HEK293 (cell line): ENCODE results near the gene EPB41L2.

ENCODE experiments used
- CTCF ChIA-PET: fragments of 350-600 bp; formaldehyde crosslinking; extraction: SDS; loops from one replicate; lab custom pipeline; 2021; ENCODE audit warnings: antibody characterized with exemption; lab: Yijun Ruan, JAX
- POLR2A ChIA-PET: fragments of 300-600 bp; formaldehyde crosslinking; extraction: SDS; loops from one replicate; lab custom pipeline; 2020; ENCODE audit warnings: antibody characterized with exemption, inconsistent platforms; lab: Yijun Ruan, JAX
- H3K27ac ChIP-seq: fragments of 200-500 bp; sonication (Bioruptor generic); 2 replicates; pipeline ENCODE4 v1.5.1; 2014; ENCODE audit warnings: low read depth, low read length, control low read depth, inconsistent platforms; ENCODE audit errors: extremely low read depth
- H3K36me3 ChIP-seq, 2 experiments: fragments of 200-500 bp in 1 of 2; sonication (Bioruptor generic) in 1 of 2; 1 replicate in 1 of 2; 2 replicates in 1 of 2; pipeline ENCODE4 v1.5.1; 2014 to 2017; ENCODE audit warnings: inconsistent platforms in 2 of 2, low read length in 2 of 2; ENCODE audit not compliant: control insufficient read depth in 2 of 2, insufficient read depth in 1 of 2
- H3K4me1 ChIP-seq: fragments of 200-500 bp; sonication (Bioruptor generic); 2 replicates; pipeline ENCODE4 v1.5.1; 2014; ENCODE audit warnings: mild to moderate bottlenecking, low read length, inconsistent platforms; ENCODE audit not compliant: control insufficient read depth, insufficient read depth
- H3K4me3 ChIP-seq: 2 replicates; pipeline ENCODE4 v1.5.1; 2011; ENCODE audit warnings: low read depth, mild to moderate bottlenecking, control low read depth, low read length, moderate library complexity
- H3K9me3 ChIP-seq: fragments of 200-500 bp; sonication (Bioruptor generic); 2 replicates; pipeline ENCODE4 v1.5.1; 2014; ENCODE audit warnings: low read depth, low read length, inconsistent platforms; ENCODE audit not compliant: control insufficient read depth, insufficient read depth
- BCL11A ChIP-seq: fragments of 450-650 bp; formaldehyde crosslinking; IDR thresholded peaks from 2 replicates; pipeline ENCODE4 v1.5.1; 2016; ENCODE audit warnings: low read depth, missing biosample characterization, missing genetic modification characterization
- CTCF ChIP-seq: fragments of 450-650 bp; formaldehyde crosslinking; IDR thresholded peaks from 2 replicates; pipeline ENCODE4 v1.5.1; 2016; ENCODE audit warnings: missing biosample characterization, missing genetic modification characterization
- ELK4 ChIP-seq: IDR thresholded peaks from 2 replicates; pipeline ENCODE4 v1.6.1; 2011; ENCODE audit warnings: mild to moderate bottlenecking, low read depth, low read length, borderline replicate concordance
- GLI4 ChIP-seq: fragments of 450-650 bp; formaldehyde crosslinking; IDR thresholded peaks from 2 replicates; pipeline ENCODE4 v1.5.1; 2016; ENCODE audit warnings: missing biosample characterization, missing genetic modification characterization
- KLF8 ChIP-seq: fragments of 450-650 bp; formaldehyde crosslinking; IDR thresholded peaks from 2 replicates; pipeline ENCODE4 v1.5.1; 2016; ENCODE audit warnings: missing biosample characterization, missing genetic modification characterization
- PBX3 ChIP-seq: sonication (generic); formaldehyde crosslinking; IDR thresholded peaks from 2 replicates; pipeline ENCODE4 v1.8.1; 2022; ENCODE audit warnings: mild to moderate bottlenecking, moderate library complexity, missing genetic modification reagents
- PRDM1 ChIP-seq: fragments of 450-650 bp; formaldehyde crosslinking; IDR thresholded peaks from 2 replicates; pipeline ENCODE4; 2016; ENCODE audit warnings: missing biosample characterization, missing genetic modification characterization
- REST ChIP-seq: fragments of 450-650 bp; formaldehyde crosslinking; IDR thresholded peaks from 2 replicates; pipeline ENCODE4 v1.5.1; 2016; ENCODE audit warnings: missing biosample characterization, missing genetic modification characterization
- SP3 ChIP-seq: fragments of 450-650 bp; formaldehyde crosslinking; IDR thresholded peaks from 2 replicates; pipeline ENCODE4 v1.5.1; 2016; ENCODE audit warnings: missing biosample characterization, missing genetic modification characterization
- SP7 ChIP-seq: fragments of 450-650 bp; formaldehyde crosslinking; IDR thresholded peaks from 2 replicates; pipeline ENCODE4 v1.5.1; 2016; ENCODE audit warnings: missing biosample characterization, missing genetic modification characterization
- ZBTB17 ChIP-seq: fragments of 450-650 bp; formaldehyde crosslinking; IDR thresholded peaks from 2 replicates; pipeline ENCODE4 v1.5.1; 2016; ENCODE audit warnings: missing biosample characterization, missing genetic modification characterization
- ZBTB20 ChIP-seq: fragments of 450-650 bp; formaldehyde crosslinking; IDR thresholded peaks from 2 replicates; pipeline ENCODE4 v1.5.1; 2016; ENCODE audit warnings: missing biosample characterization, missing genetic modification characterization
- ZBTB21 ChIP-seq: fragments of 450-650 bp; formaldehyde crosslinking; IDR thresholded peaks from 2 replicates; pipeline ENCODE4 v1.5.1; 2017; ENCODE audit warnings: missing biosample characterization, missing genetic modification characterization
- ZBTB48 ChIP-seq: fragments of 450-650 bp; formaldehyde crosslinking; IDR thresholded peaks from 2 replicates; pipeline ENCODE4 v1.5.1; 2016; ENCODE audit warnings: missing biosample characterization, missing genetic modification characterization
- ZBTB8A ChIP-seq: fragments of 450-650 bp; formaldehyde crosslinking; IDR thresholded peaks from 2 replicates; pipeline ENCODE4 v1.5.1; 2016; ENCODE audit warnings: missing biosample characterization, missing genetic modification characterization
- ZFP3 ChIP-seq: fragments of 450-650 bp; formaldehyde crosslinking; IDR thresholded peaks from 2 replicates; pipeline ENCODE4 v1.5.1; 2016; ENCODE audit warnings: low read depth, missing biosample characterization, missing genetic modification characterization
- ZNF140 ChIP-seq: fragments of 450-650 bp; formaldehyde crosslinking; IDR thresholded peaks from 2 replicates; pipeline ENCODE4 v1.5.1; 2016; ENCODE audit warnings: missing biosample characterization, missing genetic modification characterization
- ZNF169 ChIP-seq: fragments of 450-650 bp; formaldehyde crosslinking; IDR thresholded peaks from 2 replicates; pipeline ENCODE4 v1.5.1; 2016; ENCODE audit warnings: missing biosample characterization, missing genetic modification characterization
- ZNF239 ChIP-seq: fragments of 450-650 bp; formaldehyde crosslinking; IDR thresholded peaks from 2 replicates; pipeline ENCODE4 v1.5.1; 2016; ENCODE audit warnings: missing biosample characterization, missing genetic modification characterization
- ZNF311 ChIP-seq: fragments of 450-650 bp; formaldehyde crosslinking; IDR thresholded peaks from 2 replicates; pipeline ENCODE4 v1.5.1; 2017; ENCODE audit warnings: missing biosample characterization, missing genetic modification characterization, borderline replicate concordance
- ZNF335 ChIP-seq: fragments of 450-650 bp; formaldehyde crosslinking; conservative IDR thresholded peaks from 2 replicates; pipeline ENCODE4 v1.5.1; 2016; ENCODE audit warnings: missing biosample characterization, missing genetic modification characterization
- ZNF404 ChIP-seq: fragments of 450-650 bp; formaldehyde crosslinking; IDR thresholded peaks from 2 replicates; pipeline ENCODE4 v1.5.1; 2017; ENCODE audit warnings: missing biosample characterization, missing genetic modification characterization
- ZNF514 ChIP-seq: fragments of 450-650 bp; formaldehyde crosslinking; IDR thresholded peaks from 2 replicates; pipeline ENCODE4 v1.5.1; 2016; ENCODE audit warnings: missing biosample characterization, missing genetic modification characterization
- ZNF585B ChIP-seq: fragments of 450-650 bp; formaldehyde crosslinking; IDR thresholded peaks from 2 replicates; pipeline ENCODE4 v1.5.1; 2016; ENCODE audit warnings: missing biosample characterization, missing genetic modification characterization
- ZNF654 ChIP-seq: fragments of 450-650 bp; formaldehyde crosslinking; IDR thresholded peaks from 2 replicates; pipeline ENCODE4 v1.5.1; 2016; ENCODE audit warnings: low read depth, missing biosample characterization, missing genetic modification characterization
- ZNF664 ChIP-seq: fragments of 450-650 bp; formaldehyde crosslinking; IDR thresholded peaks from 2 replicates; pipeline ENCODE4 v1.5.1; 2016; ENCODE audit warnings: missing biosample characterization, missing genetic modification characterization
- ZNF747 ChIP-seq: fragments of 450-650 bp; formaldehyde crosslinking; IDR thresholded peaks from 2 replicates; pipeline ENCODE4 v1.5.1; 2016; ENCODE audit warnings: missing biosample characterization, missing genetic modification characterization

Gene EPB41L2

GRCh38 chr6:131022691-131023090 lies 40.4 kb downstream of the EPB41L2 start:
- ChIA-PET CTCF (interaction anchor here (0.7 kb wide), 1 partner anchor 993 kb away, joined by 3 read pairs; no protein-coding TSS in a partner anchor), POLR2A (no interaction called here)
- H3K4me3 ChIP-seq = no peak overlapping the region
- TF ChIP-seq ZNF654 (no peak), ZBTB8A (tag by site-specific recombination) (no peak), ZNF585B (tag by site-specific recombination) (no peak), PBX3 (CRISPR knock-in tag) (no peak), ZNF169 (no peak), ZNF239 (tag by site-specific recombination) (no peak), ZNF140 (no peak), GLI4 (tag by site-specific recombination) (no peak), ZBTB20 (tag by site-specific recombination) (no peak), ELK4 (no peak), SP7 (tag by site-specific recombination) (no peak), ZBTB17 (tag by site-specific recombination) (no peak), BCL11A (tag by site-specific recombination) (no peak), ZNF747 (no peak), ZFP3 (tag by site-specific recombination) (no peak), ZBTB48 (tag by site-specific recombination) (no peak), PRDM1 (tag by site-specific recombination) (no peak), ZNF404 (no peak), CTCF (tag by site-specific recombination) (no peak), SP3 (no peak)
- no peak overlapping the region for H3K27ac ChIP-seq
- H3K9me3 ChIP-seq = no peaks in the 10 kb centered on the region
- no peaks in the 10 kb centered on the region for H3K36me3 ChIP-seq
- H3K4me1 ChIP-seq = peaks cover 3% of the 10 kb centered on the region

GRCh38 chr6:131017962-131018361 lies 45.1 kb downstream of the EPB41L2 start:
- CTCF ChIA-PET = interaction anchor here (0.6 kb wide), 2 partner anchors 12 to 127 kb away, joined by 3 read pairs; no protein-coding TSS in a partner anchor
- POLR2A ChIA-PET = no interaction called here

GRCh38 chr6:131015630-131016263 lies 47.3 kb downstream of the EPB41L2 start:
- TF ChIP-seq ZBTB21 (tag by site-specific recombination) (no peak), ZNF404 (no peak), KLF8 (tag by site-specific recombination) (no peak), ZNF311 (tag by site-specific recombination) (no peak), ZNF514 (tag by site-specific recombination) (no peak), ZNF664 (tag by site-specific recombination) (peak; percentile 56; the same call in 1 of the 2 replicates), REST (tag by site-specific recombination) (0 out of 2 replicates have a peak, but pooled peaks have one; percentile 14)
- Histone ChIP-seq H3K4me1 (peaks cover 34% of the 10 kb centered on the region), H3K9me3 (no peaks in the 10 kb centered on the region), H3K4me3 (no peak overlapping the region), H3K36me3 (no peaks in the 10 kb centered on the region), H3K27ac (no peak overlapping the region)
- POLR2A ChIA-PET = interaction anchor here (1.6 kb wide), 1 partner anchor 12 kb away, joined by 4 read pairs; no protein-coding TSS in a partner anchor
- CTCF ChIA-PET = interaction anchor here (0.6 kb wide), 2 partner anchors 15 to 28 kb away, joined by 4 to 6 read pairs; no protein-coding TSS in a partner anchor

More at GRCh38 chr6:131017962-131018361, 45.1 kb downstream of the EPB41L2 start:
- Histone ChIP-seq H3K27ac (no peak overlapping the region), H3K4me1 (peaks cover 34% of the 10 kb centered on the region), H3K4me3 (no peak overlapping the region), H3K9me3 (no peaks in the 10 kb centered on the region), H3K36me3 (no peaks in the 10 kb centered on the region)
- no peak for TF ChIP-seq ZNF335 (tag by site-specific recombination)
